Activated naive CD8-positive, alpha-beta T cell treated with anti-CD3 and anti-CD28 coated beads, Interleukin-2, amount 10 ng/mL, durations not matched to agents 7 days and 5 days (primary cell): ENCODE data around the gene RFESD. TPM values are rescaled to one million over a fixed set of nuclear protein-coding genes. Genes with fewer than 3 reads are reported as not detected.
"Not testable (repeated sequence)": the region's sequence is repeated elsewhere in the genome, so short reads cannot be mapped to it uniquely, and the experiment has no call there.

Experiments
- ATAC-seq: fragments of 150-1000 bp; cut with Tn5 transposase; one replicate; pipeline ENCODE4 v1.10.0; 2021; ENCODE audit warnings: low read depth, moderate library complexity
- POLR2A ChIA-PET: fragments of 350-600 bp; sonication (Branson Sonifier 250); formaldehyde crosslinking; loops from one replicate; lab custom pipeline; 2021; ENCODE audit warnings: antibody characterized with exemption; lab: Charles Lee
- DNase-seq: peaks from one replicate; pipeline ENCODE4 v3.0.0; 2021
- H3K27ac Mint-ChIP-seq: one replicate; pipeline ENCODE4 v1.8.0; 2022; ENCODE audit warnings: mild to moderate bottlenecking, mixed read lengths
- H3K27me3 Mint-ChIP-seq: one replicate; pipeline ENCODE4 v1.8.0; 2022; ENCODE audit warnings: mild to moderate bottlenecking, moderate library complexity, mixed read lengths
- H3K36me3 Mint-ChIP-seq: one replicate; pipeline ENCODE4 v1.8.0; 2021; ENCODE audit warnings: mild to moderate bottlenecking, mixed read lengths
- H3K4me1 Mint-ChIP-seq: one replicate; pipeline ENCODE4 v1.8.0; 2021; ENCODE audit warnings: mixed read lengths
- H3K4me3 Mint-ChIP-seq: one replicate; pipeline ENCODE4 v1.8.0; 2022; ENCODE audit warnings: mild to moderate bottlenecking, moderate library complexity, mixed read lengths
- H3K9me3 Mint-ChIP-seq: one replicate; pipeline ENCODE4 v1.8.0; 2021; ENCODE audit warnings: mixed read lengths
- total RNA-seq, 2 experiments: library from RNA; stranded (reverse); gene quantifications; one replicate each; pipeline ENCODE4 v1.2.3, GENCODE V29; 2021

RFESD gene
- total RNA-seq, 2 experiments from 2014 or later: 4.2 to 5.0 TPM

DNA sequence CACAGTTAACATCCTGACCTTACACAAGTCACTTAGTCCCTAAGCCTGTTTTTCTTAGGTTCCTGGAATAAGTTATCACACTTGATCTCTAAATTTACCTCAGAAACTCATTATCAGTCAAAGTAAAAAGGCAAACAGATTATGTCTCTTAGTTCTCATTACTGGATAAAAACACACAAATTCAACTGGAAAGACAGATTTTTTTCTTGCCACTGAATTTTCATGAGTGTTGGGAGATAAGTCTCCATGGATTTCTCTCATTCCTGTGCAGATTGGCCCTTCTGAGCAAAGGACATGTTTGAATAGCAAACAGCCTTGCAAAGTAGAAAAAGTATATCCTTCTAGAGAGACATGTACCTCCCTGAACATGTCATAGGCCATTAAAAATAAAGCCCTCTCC lies 26.1 kb downstream of the RFESD start:
- Mint-ChIP-seq H3K9me3 (no peaks in the 10 kb centered on the region), H3K36me3 (no peaks in the 10 kb centered on the region), H3K27me3 (peaks cover 11% of the 10 kb centered on the region), H3K4me1 (peaks cover 2% of the 10 kb centered on the region), H3K27ac (no peak overlapping the region), H3K4me3 (no peak overlapping the region)
- POLR2A ChIA-PET: no interaction called here
- DNase-seq: no peak
- ATAC-seq: no peak

DNA sequence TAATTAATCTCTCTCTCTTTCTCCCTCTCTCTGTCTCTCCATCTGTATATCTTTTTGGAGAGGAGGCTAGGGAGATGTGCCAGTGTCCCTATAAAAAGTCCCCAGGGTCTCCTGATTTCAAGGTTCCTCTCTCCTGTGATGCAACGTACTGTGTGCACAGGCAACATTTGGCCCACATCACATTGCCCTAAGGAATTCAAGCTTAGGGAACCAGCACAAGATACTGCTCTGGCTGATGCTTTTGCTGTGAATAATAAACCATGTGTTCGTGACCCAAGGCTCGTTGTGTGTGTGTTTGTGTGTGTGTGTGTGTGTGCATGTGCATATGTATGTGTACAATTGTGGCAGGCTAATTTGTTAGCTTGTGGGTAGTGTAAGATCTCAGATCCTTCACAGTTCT lies 26.5 kb downstream of the RFESD start:
- H3K9me3 Mint-ChIP-seq: no peaks in the 10 kb centered on the region
- no peaks in the 10 kb centered on the region for H3K36me3 Mint-ChIP-seq
- peaks cover 2% of the 10 kb centered on the region for H3K4me1 Mint-ChIP-seq
- H3K4me3 Mint-ChIP-seq: no peak overlapping the region
- H3K27me3 Mint-ChIP-seq: peaks cover 11% of the 10 kb centered on the region
- POLR2A ChIA-PET: no interaction called here
- ATAC-seq (no peak), DNase-seq (no peak)
- H3K27ac Mint-ChIP-seq: no peak overlapping the region

DNA sequence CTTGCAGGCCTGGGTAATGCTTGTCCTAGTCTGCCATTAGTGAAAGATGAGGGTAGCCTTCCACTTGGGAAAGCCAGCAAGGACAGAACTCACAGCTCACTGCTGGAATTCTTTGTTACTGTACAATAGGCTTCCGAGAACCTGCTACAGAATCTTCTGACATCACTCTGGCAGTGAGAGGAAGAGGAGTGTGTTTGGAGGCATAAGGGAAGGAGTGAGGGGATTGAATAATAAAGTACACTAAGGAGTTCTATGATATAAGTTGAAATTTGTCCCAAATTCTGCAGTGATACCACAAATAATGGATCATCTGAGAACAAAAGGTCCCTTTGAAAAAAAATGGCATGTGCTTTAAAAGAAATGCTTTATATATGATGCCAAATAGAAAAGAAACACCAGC lies 36.3 kb downstream of the RFESD start, which contains the start of gene SPATA9:
Gene SPATA9, minus strand, starts transcription at position 101 of the 400 bp plus-strand sequence. CDS start 137 bp downstream, outside the sequence.
- Mint-ChIP-seq H3K4me1 (no peaks in the 10 kb centered on the region), H3K9me3 (peaks cover 2% of the 10 kb centered on the region), H3K27ac (no peak within 1 kb of the TSS), H3K4me3 (no peak within 1 kb of the TSS), H3K36me3 (no peaks in the 10 kb centered on the region), H3K27me3 (peaks cover 17% of the 10 kb centered on the region)
- no peak for ATAC-seq
- POLR2A ChIA-PET: no interaction called here
- DNase-seq: no peak

DNA sequence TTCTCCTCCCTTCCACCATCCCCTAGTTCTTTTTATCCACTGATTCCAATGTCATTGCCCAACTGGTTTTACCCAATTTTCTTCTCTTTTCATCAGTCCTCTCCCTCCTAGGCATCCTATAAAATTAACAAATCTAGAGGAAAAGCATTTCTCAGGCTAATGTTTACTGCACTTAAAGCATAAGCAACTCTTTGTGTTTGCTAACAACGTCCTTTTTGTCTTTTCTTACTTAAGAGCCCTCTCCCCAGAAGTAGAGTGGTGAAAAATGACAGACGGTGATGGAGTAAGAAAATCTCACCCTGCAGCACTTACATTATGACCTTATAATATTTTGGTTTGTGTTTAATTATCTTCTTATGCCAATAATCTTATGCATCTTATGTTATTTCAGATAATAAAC lies 37.8 kb downstream of the RFESD start:
- Mint-ChIP-seq H3K4me3 (no peak overlapping the region), H3K4me1 (no peaks in the 10 kb centered on the region), H3K27ac (no peak overlapping the region), H3K9me3 (peaks cover 3% of the 10 kb centered on the region), H3K36me3 (no peaks in the 10 kb centered on the region), H3K27me3 (peaks cover 15% of the 10 kb centered on the region)
- DNase-seq: no peak
- no peak for ATAC-seq
- POLR2A ChIA-PET: no interaction called here

DNA sequence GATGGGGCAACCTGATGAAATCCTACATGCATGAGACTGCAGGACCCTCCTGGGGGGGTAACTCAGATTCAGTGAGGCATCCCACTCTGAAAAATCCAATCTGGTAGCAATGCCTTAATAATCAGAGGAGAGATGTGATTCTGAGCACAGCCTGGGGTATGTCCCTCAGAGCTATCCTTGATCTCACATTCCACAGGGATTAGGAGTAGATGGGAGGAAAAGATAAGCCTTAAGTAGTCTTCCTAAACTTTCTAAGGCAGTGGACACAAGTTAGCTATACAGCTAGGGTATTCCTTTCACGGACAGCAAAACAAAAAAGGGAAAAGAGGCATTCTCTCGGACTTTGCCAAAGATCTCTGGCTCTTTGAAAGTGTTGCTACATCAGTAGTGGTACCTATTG lies 40.1 kb downstream of the RFESD start:
- Mint-ChIP-seq H3K9me3 (peaks cover 2% of the 10 kb centered on the region), H3K4me3 (no peak overlapping the region), H3K27ac (no peak overlapping the region), H3K4me1 (no peaks in the 10 kb centered on the region), H3K36me3 (no peaks in the 10 kb centered on the region), H3K27me3 (peaks cover 9% of the 10 kb centered on the region)
- no peak for ATAC-seq
- DNase-seq: no peak
- POLR2A ChIA-PET: no interaction called here

GRCh38 chr5:95689680-95690079 lies 43.1 kb downstream of the RFESD start:
- DNase-seq (no peak), ATAC-seq (no peak)
- Mint-ChIP-seq H3K27me3 (peaks cover 8% of the 10 kb centered on the region), H3K4me3 (no peak overlapping the region), H3K27ac (no peak overlapping the region), H3K36me3 (no peaks in the 10 kb centered on the region), H3K9me3 (peaks cover 2% of the 10 kb centered on the region), H3K4me1 (no peaks in the 10 kb centered on the region)
- POLR2A ChIA-PET: no interaction called here

- DNase-seq (no peak), ATAC-seq (no peak)
- H3K27ac Mint-ChIP-seq: no peak overlapping the region
- H3K36me3 Mint-ChIP-seq: no peaks in the 10 kb centered on the region
- no peak overlapping the region for H3K4me3 Mint-ChIP-seq
- H3K9me3 Mint-ChIP-seq: peaks cover 2% of the 10 kb centered on the region
- no peaks in the 10 kb centered on the region for H3K4me1 Mint-ChIP-seq
- POLR2A ChIA-PET: no interaction called here
- H3K27me3 Mint-ChIP-seq: peaks cover 8% of the 10 kb centered on the region
Measured at GRCh38 chr5:95690333-95690732, 43.8 kb downstream of the RFESD start.

GRCh38 chr5:95697781-95698681 lies 51.5 kb downstream of the RFESD start:
- POLR2A ChIA-PET: no interaction called here
- Mint-ChIP-seq H3K27me3 (peaks cover 28% of the 10 kb centered on the region), H3K4me3 (no peak overlapping the region), H3K9me3 (no peaks in the 10 kb centered on the region), H3K4me1 (no peaks in the 10 kb centered on the region), H3K36me3 (no peaks in the 10 kb centered on the region), H3K27ac (no peak overlapping the region)
- no peak for ATAC-seq
- no peak for DNase-seq

DNA sequence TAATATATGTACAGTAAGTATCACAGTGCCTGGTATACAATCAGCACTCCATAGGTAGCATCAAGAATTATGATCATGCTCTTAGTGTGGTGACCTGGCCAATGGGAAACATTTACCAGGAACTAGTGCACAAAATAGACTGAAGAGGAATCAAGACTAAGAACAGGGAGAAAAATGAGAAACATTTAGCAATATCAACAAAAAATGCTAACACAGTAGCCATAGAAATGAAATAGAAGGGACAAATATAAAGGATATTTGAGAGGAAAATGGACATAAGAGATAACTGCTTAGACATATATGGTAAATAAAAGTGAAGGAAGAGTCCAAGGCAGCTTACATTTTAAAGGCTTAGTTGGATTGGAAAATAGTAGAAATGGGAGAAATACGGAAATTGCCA lies 52.8 kb downstream of the RFESD start:
- no peaks in the 10 kb centered on the region for H3K36me3 Mint-ChIP-seq
- no peak overlapping the region for H3K4me3 Mint-ChIP-seq
- no peak overlapping the region for H3K27ac Mint-ChIP-seq
- H3K9me3 Mint-ChIP-seq: no peaks in the 10 kb centered on the region
- H3K27me3 Mint-ChIP-seq: peaks cover 30% of the 10 kb centered on the region
- POLR2A ChIA-PET: no interaction called here
- DNase-seq (no peak), ATAC-seq (no peak)
- no peaks in the 10 kb centered on the region for H3K4me1 Mint-ChIP-seq

GRCh38 chr5:95701074-95701473 lies 54.5 kb downstream of the RFESD start:
- ATAC-seq (no peak), DNase-seq (no peak)
- peaks cover 30% of the 10 kb centered on the region for H3K27me3 Mint-ChIP-seq
- H3K36me3 Mint-ChIP-seq: no peaks in the 10 kb centered on the region
- H3K4me1 Mint-ChIP-seq: no peaks in the 10 kb centered on the region
- no peak overlapping the region for H3K27ac Mint-ChIP-seq
- no peak overlapping the region for H3K4me3 Mint-ChIP-seq
- no peaks in the 10 kb centered on the region for H3K9me3 Mint-ChIP-seq
- POLR2A ChIA-PET: no interaction called here

DNA sequence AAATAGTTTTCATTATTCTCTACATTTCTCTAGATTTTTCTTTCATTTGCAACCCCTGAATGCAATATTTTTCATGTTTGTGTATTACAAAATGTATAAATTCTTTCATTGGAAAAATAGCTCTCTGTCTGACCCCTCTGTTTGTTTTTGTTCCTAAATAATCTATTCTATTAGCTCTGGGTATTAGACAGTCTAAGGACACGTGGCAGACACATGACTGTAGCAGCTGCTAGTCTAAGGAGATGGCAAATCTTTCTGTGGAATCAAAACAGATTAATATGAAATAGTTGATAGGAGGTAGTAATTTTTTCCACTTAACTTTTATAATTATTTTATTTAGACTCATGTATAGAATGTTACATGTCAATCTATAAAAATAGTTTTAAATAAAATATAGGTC lies 57.6 kb downstream of the RFESD start:
- POLR2A ChIA-PET: no interaction called here
- no peak for DNase-seq
- Mint-ChIP-seq H3K9me3 (no peaks in the 10 kb centered on the region), H3K4me1 (no peaks in the 10 kb centered on the region), H3K27ac (no peak overlapping the region), H3K36me3 (no peaks in the 10 kb centered on the region), H3K27me3 (peaks cover 17% of the 10 kb centered on the region), H3K4me3 (no peak overlapping the region)
- no peak for ATAC-seq

DNA sequence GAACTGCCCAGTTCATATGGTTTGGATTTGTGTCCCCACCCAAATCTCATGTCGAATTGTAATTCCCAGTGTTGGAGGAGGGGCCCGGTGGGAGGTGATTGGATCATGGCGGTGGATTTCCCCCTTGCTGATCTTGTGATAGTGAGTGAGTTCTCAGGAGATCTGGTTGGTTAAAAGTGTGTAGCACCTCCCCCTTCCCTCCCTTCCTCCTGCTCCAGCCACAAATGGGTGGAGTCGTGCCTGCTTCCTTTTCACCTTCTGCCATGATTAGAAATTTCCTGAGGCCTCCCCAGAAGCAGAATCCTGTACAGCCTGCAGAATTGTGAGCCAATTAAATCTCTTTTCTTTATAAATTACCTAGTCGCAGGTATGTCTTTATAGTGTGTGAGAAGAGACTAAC lies 59.6 kb downstream of the RFESD start:
- DNase-seq, POLR2A ChIA-PET, H3K27ac Mint-ChIP-seq, H3K4me1 Mint-ChIP-seq, H3K36me3 Mint-ChIP-seq, H3K4me3 Mint-ChIP-seq, H3K9me3 Mint-ChIP-seq, ATAC-seq: not testable (repeated sequence)
- peaks cover 12% of the 10 kb centered on the region for H3K27me3 Mint-ChIP-seq

- H3K27me3 Mint-ChIP-seq: peaks cover 6% of the 10 kb centered on the region
- ATAC-seq: no peak
- DNase-seq: no peak
- no peak overlapping the region for H3K4me3 Mint-ChIP-seq
- no peak overlapping the region for H3K27ac Mint-ChIP-seq
- no peaks in the 10 kb centered on the region for H3K4me1 Mint-ChIP-seq
- POLR2A ChIA-PET: no interaction called here
- no peaks in the 10 kb centered on the region for H3K9me3 Mint-ChIP-seq
- H3K36me3 Mint-ChIP-seq: no peaks in the 10 kb centered on the region
Measured at GRCh38 chr5:95707055-95707454, 60.5 kb downstream of the RFESD start.
